ENCODE measurements around the gene IRF9. TPM values are rescaled to one million over a fixed set of nuclear protein-coding genes. Genes with fewer than 3 reads are reported as not detected.
A peak's percentile ranks its signal among the peaks of the same experiment; 100 is the strongest.

The IRF9 gene
- total RNA-seq, 1 donor, result 136 TPM

Small RNAs within 50 kb of the gene (small RNA-seq; reads per million reads assigned to genes)
- gene AL136295.4 (not detected), gene CHMP4A (not detected), gene IPO4 (not detected), gene IRF9 (not detected), gene MDP1 (1.2 reads per million, percentile 23 among the genes with 10 or more reads in this experiment), gene RNA5SP383 (not detected)

Other genes starting within 250 kb of the IRF9 start
- gene DHRS4, start 207.5 kb upstream of the IRF9 start, total RNA-seq, result 30.2 and 31.8 TPM in 2 replicates
- gene DHRS4L2, start 172.3 kb upstream of the IRF9 start, total RNA-seq, result 6.8 and 8.4 TPM in 2 replicates
- gene CARMIL3, start 109.3 kb upstream of the IRF9 start, total RNA-seq, result under 0.01 TPM in 1 of 2 replicates, not detected in the other
- gene CPNE6, start 89.7 kb upstream of the IRF9 start, total RNA-seq, result not detected in 2 replicates
- 33.0 and 33.9 TPM in 2 replicates for gene PCK2, start 67.0 kb upstream of the IRF9 start, total RNA-seq
- 63.8 and 79.8 TPM in 2 replicates for gene DCAF11, start 46.5 kb upstream of the IRF9 start, total RNA-seq
- 0.97 and 1.8 TPM in 2 replicates for gene NRL, start 46.3 kb upstream of the IRF9 start, total RNA-seq
- not detected in 2 replicates for gene FITM1, start 30.6 kb upstream of the IRF9 start, total RNA-seq
- 114 and 128 TPM in 2 replicates for gene PSME1, start 25.1 kb upstream of the IRF9 start, total RNA-seq
- 5.8 and 8.3 TPM in 2 replicates for gene EMC9, start 19.7 kb upstream of the IRF9 start, total RNA-seq
- gene PSME2, start 14.7 kb upstream of the IRF9 start, total RNA-seq, result 59.1 and 63.8 TPM in 2 replicates
- 53.4 and 53.8 TPM in 2 replicates for gene RNF31, start 13.8 kb upstream of the IRF9 start, total RNA-seq
- 3.5 and 7.5 TPM in 2 replicates for gene REC8, start 10.8 kb downstream of the IRF9 start, total RNA-seq
- gene IPO4, start 27.6 kb downstream of the IRF9 start, total RNA-seq, result 45.1 and 55.2 TPM in 2 replicates
- 76.5 and 83.1 TPM in 2 replicates for gene TM9SF1, start 34.2 kb downstream of the IRF9 start, total RNA-seq
- 0.24 TPM in 1 of 2 replicates, not detected in the other for gene TSSK4, start 44.4 kb downstream of the IRF9 start, total RNA-seq
- gene CHMP4A, start 52.2 kb downstream of the IRF9 start, total RNA-seq, result 19.1 and 25.4 TPM in 2 replicates
- gene MDP1, start 54.8 kb downstream of the IRF9 start, total RNA-seq, result 13.1 and 15.1 TPM in 2 replicates
- 48.7 and 73.2 TPM in 2 replicates for gene NEDD8, start 71.1 kb downstream of the IRF9 start, total RNA-seq
- 67.0 and 74.5 TPM in 2 replicates for gene GMPR2, start 71.7 kb downstream of the IRF9 start, total RNA-seq
- 68.9 and 75.8 TPM in 2 replicates for gene TINF2, start 81.4 kb downstream of the IRF9 start, total RNA-seq
- gene TGM1, start 101.9 kb downstream of the IRF9 start, total RNA-seq, result 1.1 and 3.1 TPM in 2 replicates
- 26.1 and 28.4 TPM in 2 replicates for gene RABGGTA, start 110.3 kb downstream of the IRF9 start, total RNA-seq
- 20.9 and 22.6 TPM in 2 replicates for gene DHRS1, start 138.5 kb downstream of the IRF9 start, total RNA-seq
- 18.5 and 21.7 TPM in 2 replicates for gene NOP9, start 138.6 kb downstream of the IRF9 start, total RNA-seq
- 3.2 and 3.6 TPM in 2 replicates for gene CIDEB, start 146.7 kb downstream of the IRF9 start, total RNA-seq
- gene LTB4R2, start 148.9 kb downstream of the IRF9 start, total RNA-seq, result 6.7 and 7.5 TPM in 2 replicates
- gene LTB4R, start 150.2 kb downstream of the IRF9 start, total RNA-seq, result 1.3 and 2.6 TPM in 2 replicates
- gene ADCY4, start 173.8 kb downstream of the IRF9 start, total RNA-seq, result 24.2 and 35.5 TPM in 2 replicates
- 29.0 and 35.1 TPM in 2 replicates for gene RIPK3, start 178.7 kb downstream of the IRF9 start, total RNA-seq
- gene NFATC4, start 206.9 kb downstream of the IRF9 start, total RNA-seq, result 285 and 343 TPM in 2 replicates
- 26.5 and 28.4 TPM in 2 replicates for gene NYNRIN, start 237.7 kb downstream of the IRF9 start, total RNA-seq